Measurements from ENCODE around the gene GNA12. TPM values are rescaled to one million over a fixed set of nuclear protein-coding genes. Genes with fewer than 3 reads are reported as not detected.

GNA12 gene
- polyA plus RNA-seq, 1 experiment, result 95.3 TPM

- CTCF ChIA-PET, result interaction anchor here (0.6 to 1.5 kb wide), 4 partner anchors 16 to 1368 kb away, joined by 3 to 5 read pairs (median 4); no protein-coding TSS in a partner anchor
- H3K36me3 ChIP-seq (ENCODE audit: control insufficient read depth, insufficient read depth, low read length), result no peaks in the 10 kb centered on the region
- H3K27me3 ChIP-seq (ENCODE audit: control insufficient read depth, insufficient read depth, low read length), result no peaks in the 10 kb centered on the region
- POLR2A ChIA-PET, result no interaction called here
- H3K4me3 ChIP-seq (ENCODE audit: low read depth, low read length), result no peak overlapping the region
- DNase-seq (ENCODE audit: low read depth), result no peak
- TF ChIP-seq CTCF (IDR thresholded peaks at IDR 0.05; ENCODE audit: insufficient read depth, low read depth, low read length), result no peak
Measured at GRCh38 chr7:2886391-2886790, 42.3 kb upstream of the GNA12 start.

GRCh38 chr7:2884161-2884560 is 40.1 kb upstream of the GNA12 start:
- Histone ChIP-seq H3K36me3 (ENCODE audit: control insufficient read depth, insufficient read depth, low read length) (no peaks in the 10 kb centered on the region), H3K27me3 (ENCODE audit: control insufficient read depth, insufficient read depth, low read length) (no peaks in the 10 kb centered on the region), H3K4me3 (ENCODE audit: low read depth, low read length) (no peak overlapping the region)
- ChIA-PET POLR2A (no interaction called here), CTCF (no interaction called here)
- TF ChIP-seq CTCF (IDR thresholded peaks at IDR 0.05; ENCODE audit: insufficient read depth, low read depth, low read length), result no peak
- DNase-seq (ENCODE audit: low read depth), result no peak

GRCh38 chr7:2883101-2883500 is 39.0 kb upstream of the GNA12 start:
- H3K27me3 ChIP-seq (ENCODE audit: control insufficient read depth, insufficient read depth, low read length), result no peaks in the 10 kb centered on the region
- ChIA-PET POLR2A (no interaction called here), CTCF (no interaction called here)
- DNase-seq (ENCODE audit: low read depth), result no peak
- no peaks in the 10 kb centered on the region for H3K36me3 ChIP-seq (ENCODE audit: control insufficient read depth, insufficient read depth, low read length)
- H3K4me3 ChIP-seq (ENCODE audit: low read depth, low read length), result no peak overlapping the region
- no peak for TF ChIP-seq CTCF (IDR thresholded peaks at IDR 0.05; ENCODE audit: insufficient read depth, low read depth, low read length)

GRCh38 chr7:2882111-2882510 is 38.0 kb upstream of the GNA12 start:
- no peak for DNase-seq (ENCODE audit: low read depth)
- no peak overlapping the region for H3K4me3 ChIP-seq (ENCODE audit: low read depth, low read length)
- ChIA-PET CTCF (no interaction called here), POLR2A (no interaction called here)
- H3K27me3 ChIP-seq (ENCODE audit: control insufficient read depth, insufficient read depth, low read length), result no peaks in the 10 kb centered on the region
- H3K36me3 ChIP-seq (ENCODE audit: control insufficient read depth, insufficient read depth, low read length), result no peaks in the 10 kb centered on the region
- TF ChIP-seq CTCF (IDR thresholded peaks at IDR 0.05; ENCODE audit: insufficient read depth, low read depth, low read length), result no peak

GRCh38 chr7:2880874-2881533 is 36.9 kb upstream of the GNA12 start:
- Histone ChIP-seq H3K4me3 (ENCODE audit: low read depth, low read length) (no peak overlapping the region), H3K27me3 (ENCODE audit: control insufficient read depth, insufficient read depth, low read length) (no peaks in the 10 kb centered on the region), H3K36me3 (ENCODE audit: control insufficient read depth, insufficient read depth, low read length) (no peaks in the 10 kb centered on the region)
- no peak for TF ChIP-seq CTCF (IDR thresholded peaks at IDR 0.05; ENCODE audit: insufficient read depth, low read depth, low read length)
- POLR2A ChIA-PET, result no interaction called here
- CTCF ChIA-PET, result interaction anchor here (0.5 to 1.0 kb wide), 2 partner anchors 16 to 17 kb away, joined by 3 read pairs; no protein-coding TSS in a partner anchor
- no peak for DNase-seq (ENCODE audit: low read depth)
